HG03521 (cell line): ENCODE data around the gene BMP6.

Source experiments
- ATAC-seq: cut with Tn5 transposase; IDR thresholded peaks from one replicate; pipeline ENCODE4 v1.9.1; 2021; ENCODE audit warnings: mild to moderate bottlenecking, moderate library complexity; ENCODE audit not compliant: unreplicated experiment

The BMP6 gene

DNA sequence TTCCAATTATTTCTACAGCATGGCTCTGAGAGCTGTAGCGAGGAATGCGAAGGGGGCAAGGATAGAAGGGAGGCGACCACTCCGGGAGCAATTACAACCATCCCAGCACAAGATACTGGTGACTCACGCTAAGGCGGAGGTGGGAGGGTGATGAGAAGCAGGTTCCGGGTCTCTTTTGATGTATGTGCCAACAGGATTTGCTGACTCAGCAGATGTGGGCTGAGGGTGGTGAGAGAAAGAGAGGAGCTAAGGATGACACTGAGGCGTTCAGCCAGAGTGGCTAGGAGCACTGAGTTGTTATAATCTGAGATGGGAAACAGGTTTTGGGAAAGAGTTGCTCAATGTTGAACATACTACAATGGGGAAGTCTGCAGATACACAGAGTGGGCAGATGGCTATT is 194.0 kb downstream of the BMP6 start:
- no peak for ATAC-seq

DNA sequence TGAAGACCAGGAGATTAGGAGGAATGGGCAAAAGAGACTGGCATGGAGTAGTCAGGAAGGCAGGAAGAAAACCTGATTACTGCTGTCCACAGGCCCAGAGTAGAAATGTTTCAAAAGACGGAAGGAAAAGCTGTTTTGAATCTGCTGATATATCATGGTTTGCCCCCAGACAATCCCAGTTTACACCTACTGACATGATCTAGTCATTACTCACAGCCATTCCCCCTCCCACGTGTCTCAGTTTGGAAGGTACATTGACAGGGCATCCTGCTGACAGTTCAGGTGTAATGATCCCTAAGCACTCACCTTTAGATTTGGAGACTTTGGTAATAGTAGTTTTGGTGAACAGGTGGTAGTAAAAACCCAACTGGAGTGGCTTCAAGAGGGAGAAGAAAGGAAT is 194.5 kb downstream of the BMP6 start:
- ATAC-seq = no peak

DNA sequence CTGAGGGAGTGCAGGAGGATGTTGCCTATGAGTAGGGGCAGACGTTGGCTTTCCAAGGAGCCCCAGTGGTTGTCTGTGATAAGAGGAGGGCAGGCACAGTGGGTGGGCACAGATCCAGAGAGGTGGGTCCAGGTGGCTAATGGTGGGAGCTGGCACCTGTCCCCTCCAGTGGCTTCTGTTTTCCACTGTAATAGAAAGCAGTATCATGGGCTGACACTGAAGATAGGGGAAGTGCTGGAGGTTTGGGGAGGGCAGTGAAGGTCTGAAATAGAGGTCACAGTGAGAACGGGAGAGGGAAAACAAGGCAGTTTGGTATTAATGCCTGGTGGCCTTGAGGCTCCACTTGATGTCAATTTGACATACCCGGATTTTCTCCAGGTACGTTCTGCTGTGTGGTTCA is 195.1 kb downstream of the BMP6 start:
- no peak for ATAC-seq

DNA sequence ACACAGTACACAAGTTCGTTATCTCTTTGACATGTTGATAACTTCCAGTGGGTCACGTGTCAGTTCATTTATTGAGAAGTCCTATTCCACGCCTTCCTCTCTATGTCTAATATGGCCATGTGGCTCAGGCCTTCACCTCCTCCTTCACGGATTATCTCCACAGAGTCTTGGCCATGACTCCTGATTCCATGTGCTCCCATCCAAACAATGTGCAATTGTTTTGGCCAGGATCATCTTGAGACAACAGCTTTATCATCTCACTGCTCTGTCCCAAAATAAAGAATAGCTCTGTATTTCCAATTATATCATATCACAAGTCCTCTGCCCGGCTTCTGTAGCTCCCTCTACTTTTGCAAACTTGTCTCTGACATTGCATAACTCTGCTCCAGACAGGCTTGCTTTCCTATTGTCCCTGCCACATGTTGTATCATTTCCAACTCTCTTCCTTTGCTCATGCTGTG is 195.8 kb downstream of the BMP6 start:
- ATAC-seq = no peak

DNA sequence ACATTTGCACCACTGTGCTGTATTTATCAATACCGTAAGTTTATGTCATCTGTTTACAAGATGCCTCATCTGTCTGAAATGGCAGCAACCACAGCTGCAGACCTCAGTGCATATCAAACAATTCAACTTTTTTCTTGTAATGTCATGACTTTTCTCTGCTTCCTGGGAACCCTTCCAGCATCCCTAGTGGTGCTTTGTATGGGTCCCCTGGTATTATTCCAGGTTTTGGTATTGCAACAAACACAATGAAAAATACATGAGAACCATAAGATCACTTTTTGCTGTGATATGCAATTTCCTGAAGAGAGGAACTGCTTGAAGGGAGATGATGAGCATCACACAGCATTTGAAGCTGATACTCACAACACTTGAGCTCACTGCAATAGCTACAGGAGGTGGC is 196.7 kb downstream of the BMP6 start:
- ATAC-seq = no peak

DNA sequence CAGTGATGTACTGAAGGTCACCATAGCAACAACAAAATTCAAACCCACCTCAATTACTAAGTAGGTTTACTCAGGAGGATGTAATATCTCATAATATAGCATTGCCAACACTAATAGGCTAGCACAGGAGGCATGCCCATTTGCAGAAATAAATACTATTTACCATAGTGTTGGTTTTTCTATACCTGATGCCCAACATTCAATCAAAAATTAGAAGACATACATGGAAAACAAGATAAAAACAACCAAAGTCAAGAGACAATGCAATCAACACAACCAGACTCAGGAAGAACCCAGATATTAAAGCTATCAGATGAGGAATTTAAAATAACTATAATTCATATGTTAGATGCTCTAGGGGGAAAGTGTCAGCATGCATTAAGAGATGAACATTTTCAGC is 199.0 kb downstream of the BMP6 start:
- no peak for ATAC-seq
